ENCODE results near the gene PSMG1. TPM values are rescaled to one million over a fixed set of nuclear protein-coding genes. Genes with fewer than 3 reads are reported as not detected.

The PSMG1 gene
- total RNA-seq, 1 donor, result 61.2 TPM

GRCh38 chr21:39217356-39218081 is 34.3 kb upstream of the PSMG1 start:
- DNase-seq (ENCODE audit: insufficient read length, low spot score, missing footprints), result no peak
- Histone ChIP-seq H3K36me3 (ENCODE audit: insufficient read depth, low read length) (peaks cover 26% of the 10 kb centered on the region), H3K27me3 (ENCODE audit: insufficient read depth, low read length) (no peaks in the 10 kb centered on the region), H3K27ac (ENCODE audit: low read depth, low read length) (no peak overlapping the region), H3K4me1 (ENCODE audit: insufficient read depth, low read length) (no peaks in the 10 kb centered on the region), H2AFZ (ENCODE audit: low read length) (no peak overlapping the region), H3K79me2 (ENCODE audit: insufficient read depth, low read length) (no peaks in the 10 kb centered on the region), H3K4me2 (ENCODE audit: insufficient read depth, low read length) (no peak overlapping the region), H3K9me3 (ENCODE audit: low read depth, low read length) (no peaks in the 10 kb centered on the region), H3K4me3 (ENCODE audit: insufficient read depth, low read length) (no peak overlapping the region), H4K20me1 (ENCODE audit: insufficient read depth, low read length) (no peaks in the 10 kb centered on the region)
- TF ChIP-seq CTCF (IDR thresholded peaks at IDR 0.05; ENCODE audit: extremely low read depth, low read depth, low read length), result no peak

- no peak for TF ChIP-seq CTCF (IDR thresholded peaks at IDR 0.05; ENCODE audit: extremely low read depth, low read depth, low read length)
- H3K27ac ChIP-seq (ENCODE audit: low read depth, low read length), result no peak overlapping the region
- H2AFZ ChIP-seq (ENCODE audit: low read length), result no peak overlapping the region
- no peaks in the 10 kb centered on the region for H3K27me3 ChIP-seq (ENCODE audit: insufficient read depth, low read length)
- no peaks in the 10 kb centered on the region for H3K4me1 ChIP-seq (ENCODE audit: insufficient read depth, low read length)
- H3K79me2 ChIP-seq (ENCODE audit: insufficient read depth, low read length), result no peaks in the 10 kb centered on the region
- no peaks in the 10 kb centered on the region for H4K20me1 ChIP-seq (ENCODE audit: insufficient read depth, low read length)
- H3K4me2 ChIP-seq (ENCODE audit: insufficient read depth, low read length), result no peak overlapping the region
- peaks cover 32% of the 10 kb centered on the region for H3K36me3 ChIP-seq (ENCODE audit: insufficient read depth, low read length)
- no peak for DNase-seq (ENCODE audit: insufficient read length, low spot score, missing footprints)
- no peaks in the 10 kb centered on the region for H3K9me3 ChIP-seq (ENCODE audit: low read depth, low read length)
- no peak overlapping the region for H3K4me3 ChIP-seq (ENCODE audit: insufficient read depth, low read length)
Observed at GRCh38 chr21:39216290-39216689, 33.0 kb upstream of the PSMG1 start.

GRCh38 chr21:39215078-39215477 is 31.8 kb upstream of the PSMG1 start:
- Histone ChIP-seq H3K79me2 (ENCODE audit: insufficient read depth, low read length) (no peaks in the 10 kb centered on the region), H4K20me1 (ENCODE audit: insufficient read depth, low read length) (no peaks in the 10 kb centered on the region), H3K4me1 (ENCODE audit: insufficient read depth, low read length) (no peaks in the 10 kb centered on the region), H3K27me3 (ENCODE audit: insufficient read depth, low read length) (no peaks in the 10 kb centered on the region), H3K27ac (ENCODE audit: low read depth, low read length) (no peak overlapping the region), H3K4me2 (ENCODE audit: insufficient read depth, low read length) (no peak overlapping the region), H3K9me3 (ENCODE audit: low read depth, low read length) (no peaks in the 10 kb centered on the region), H3K4me3 (ENCODE audit: insufficient read depth, low read length) (no peak overlapping the region), H3K36me3 (ENCODE audit: insufficient read depth, low read length) (peaks cover 32% of the 10 kb centered on the region), H2AFZ (ENCODE audit: low read length) (no peak overlapping the region)
- TF ChIP-seq CTCF (IDR thresholded peaks at IDR 0.05; ENCODE audit: extremely low read depth, low read depth, low read length), result no peak
- DNase-seq (ENCODE audit: insufficient read length, low spot score, missing footprints), result no peak

GRCh38 chr21:39209334-39209688 is 26.1 kb upstream of the PSMG1 start:
- no peak for TF ChIP-seq CTCF (IDR thresholded peaks at IDR 0.05; ENCODE audit: extremely low read depth, low read depth, low read length)
- no peak overlapping the region for H3K27ac ChIP-seq (ENCODE audit: low read depth, low read length)
- no peaks in the 10 kb centered on the region for H4K20me1 ChIP-seq (ENCODE audit: insufficient read depth, low read length)
- no peak overlapping the region for H3K4me3 ChIP-seq (ENCODE audit: insufficient read depth, low read length)
- H3K4me1 ChIP-seq (ENCODE audit: insufficient read depth, low read length), result no peaks in the 10 kb centered on the region
- no peak overlapping the region for H3K4me2 ChIP-seq (ENCODE audit: insufficient read depth, low read length)
- no peaks in the 10 kb centered on the region for H3K79me2 ChIP-seq (ENCODE audit: insufficient read depth, low read length)
- no peak for DNase-seq (ENCODE audit: insufficient read length, low spot score, missing footprints)
- H3K27me3 ChIP-seq (ENCODE audit: insufficient read depth, low read length), result no peaks in the 10 kb centered on the region
- H2AFZ ChIP-seq (ENCODE audit: low read length), result no peak overlapping the region
- peaks cover 53% of the 10 kb centered on the region for H3K36me3 ChIP-seq (ENCODE audit: insufficient read depth, low read length)
- no peaks in the 10 kb centered on the region for H3K9me3 ChIP-seq (ENCODE audit: low read depth, low read length)

Measured in osteoblast (primary cell).